ENCODE measurements around the gene C20orf202.
A peak's percentile ranks its signal among the peaks of the same experiment; 100 is the strongest.

C20orf202 gene

DNA sequence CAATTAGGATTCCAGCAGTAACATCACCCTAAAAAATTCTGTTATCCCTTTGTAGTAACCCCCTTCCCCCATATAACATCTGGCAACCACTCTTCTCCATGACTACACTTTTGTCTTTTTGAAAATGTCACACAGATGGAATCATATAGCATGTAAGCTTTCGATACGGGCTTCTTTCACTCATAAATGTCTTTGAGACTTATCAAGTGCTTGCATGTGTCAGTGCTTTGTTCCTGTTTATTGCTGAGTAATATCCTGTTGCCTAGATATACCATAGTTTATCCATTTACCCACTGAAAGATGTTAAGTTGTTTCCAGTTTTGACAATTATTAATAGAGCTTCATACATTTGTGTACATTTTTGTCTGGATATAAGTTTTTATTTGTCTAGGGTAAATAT, 52.4 kb downstream of the C20orf202 start:
- peak; percentile 73 for DNase-seq
